MM.1S (cell line): ENCODE results near the gene MID1.

Experiments
- CTCF ChIP-seq: fragments of 300-600 bp; sonication (generic); IDR thresholded peaks from 2 replicates; pipeline ENCODE4 v1.5.1; 2016; ENCODE audit warnings: antibody characterized with exemption, low read length, mixed read lengths
- EZH2 ChIP-seq: fragments of 300-600 bp; sonication (generic); optimal IDR thresholded peaks from 2 replicates; pipeline ENCODE3; 2017; ENCODE audit warnings: low read depth, mild to moderate bottlenecking, antibody characterized with exemption, low read length, mixed read lengths

GRCh38 chrX:10485326-10485725, 135.1 kb downstream of the MID1 start:
- TF ChIP-seq EZH2 (no peak), CTCF (no peak)
